ENCODE data around the gene FAM149A.

DNA sequence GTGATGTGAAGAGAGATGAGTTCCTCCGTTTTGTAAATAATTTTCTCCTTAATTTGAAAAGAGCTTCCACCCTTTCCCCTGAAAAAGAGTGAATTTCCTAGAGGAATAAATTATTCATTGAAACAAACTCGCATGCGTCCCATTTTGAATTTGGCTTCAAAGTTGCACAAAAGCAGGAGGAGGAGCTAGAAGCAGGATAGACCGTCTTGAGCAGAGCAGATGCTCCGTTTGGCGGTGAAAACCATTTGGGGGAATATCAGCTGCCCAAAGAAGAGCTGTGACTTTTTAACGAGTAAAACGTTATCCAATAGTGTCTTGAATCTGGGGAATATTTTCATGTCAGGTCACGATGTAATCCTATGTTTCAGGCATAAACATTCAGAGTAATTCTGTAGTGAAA is 42.0 kb downstream of the FAM149A start:
- TF ChIP-seq CTCF (IDR thresholded peaks at IDR 0.05; ENCODE audit: low read length) (no peak), EZH2phosphoT487 (IDR thresholded peaks at IDR 0.05; ENCODE audit: low read length) (no peak), EZH2 (optimal IDR thresholded peaks at IDR 0.05; ENCODE audit: low read depth, low read length) (no peak)
